GM19438 (cell line): ENCODE data around the gene PLAAT1.

Source experiments
- ATAC-seq: cut with Tn5 transposase; IDR thresholded peaks from one replicate; pipeline ENCODE4 v1.9.1; 2021; ENCODE audit warnings: low read depth; ENCODE audit not compliant: unreplicated experiment

The PLAAT1 gene

DNA sequence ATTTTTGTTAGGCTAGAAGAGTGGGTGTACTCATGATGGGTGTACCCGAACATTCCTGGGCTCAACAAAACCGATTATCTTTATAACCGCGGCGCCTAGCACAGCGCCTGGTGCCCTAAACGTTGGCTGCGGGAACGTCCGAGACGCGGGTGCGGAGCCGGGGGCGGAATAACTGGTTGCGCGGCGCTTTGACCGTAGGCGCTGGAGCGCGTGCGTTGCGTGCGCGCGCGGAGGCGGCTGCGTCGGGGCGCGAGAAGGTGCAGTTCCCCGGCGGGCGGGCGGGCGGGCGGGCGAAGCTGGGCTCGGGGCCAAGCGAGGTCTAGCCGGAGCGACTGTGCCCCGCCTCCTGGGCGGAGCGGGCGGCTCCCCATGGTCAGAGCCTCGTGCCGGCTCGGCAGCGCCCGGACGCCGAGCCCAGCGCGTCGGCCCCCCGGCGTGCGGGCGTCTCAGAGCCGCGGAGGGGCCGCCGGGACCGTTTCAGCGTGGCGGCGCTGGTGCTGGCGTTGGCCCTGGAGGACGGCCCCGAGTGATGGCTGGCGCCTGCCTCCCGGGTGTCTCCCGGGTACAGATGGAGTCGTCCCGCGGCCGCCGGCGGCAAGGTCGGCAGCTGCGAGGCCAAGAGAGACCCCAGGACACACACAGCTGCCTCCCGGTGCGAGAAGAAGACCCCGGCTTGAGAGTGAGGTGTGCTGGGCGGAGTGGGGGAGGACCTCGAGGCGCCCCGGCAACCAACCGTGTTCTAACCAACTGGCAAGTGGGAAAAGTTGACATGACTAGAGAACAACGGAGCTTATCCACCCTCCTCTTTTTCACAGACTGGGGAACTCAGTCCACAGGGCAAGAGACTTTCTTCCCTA is at the start of gene PLAAT1:
TSS of gene PLAAT1 (plus strand) at position 373 of the 857 bp plus-strand sequence. CDS start 14,429 bp downstream, outside the sequence.
- peak; percentile 89 for ATAC-seq

DNA sequence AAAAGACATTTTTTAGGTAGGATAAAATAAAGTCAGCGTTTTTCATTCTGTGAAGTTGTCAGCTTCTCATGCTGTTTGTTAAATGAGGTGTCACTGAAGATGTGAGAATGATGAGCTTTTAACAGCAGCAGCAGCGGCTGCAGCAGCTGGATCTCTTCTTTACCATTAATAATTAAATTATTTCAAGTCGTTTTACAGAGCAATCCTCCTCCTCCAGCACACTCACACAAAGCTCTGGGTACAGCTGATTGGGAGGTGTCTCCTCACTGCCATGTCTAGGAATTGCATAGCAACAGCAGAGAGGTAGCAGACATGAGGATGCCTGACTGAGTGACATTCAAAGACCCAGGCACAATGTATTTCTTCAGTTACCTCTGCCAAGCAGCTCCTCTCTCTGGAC is 46.7 kb upstream of the PLAAT1 start:
- ATAC-seq, result no peak

DNA sequence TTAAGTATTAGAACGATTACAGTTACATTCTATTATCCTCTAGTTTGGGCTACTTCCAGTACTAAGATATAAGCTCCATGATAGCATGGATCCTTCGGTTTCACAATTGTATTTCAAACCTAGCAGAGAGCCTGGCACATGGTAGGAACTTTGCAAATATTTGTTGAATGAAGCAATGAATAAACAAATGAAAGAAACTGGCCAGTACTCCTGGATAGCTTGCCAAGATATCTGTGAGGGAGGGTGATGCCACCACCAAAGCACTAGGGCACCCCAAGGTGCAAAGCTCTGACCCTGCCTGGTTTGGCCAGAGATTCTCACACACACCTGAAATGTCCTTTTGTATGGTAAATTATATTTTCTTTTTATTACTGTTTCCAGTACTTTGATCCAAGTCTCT is 44.3 kb upstream of the PLAAT1 start:
- no peak for ATAC-seq

DNA sequence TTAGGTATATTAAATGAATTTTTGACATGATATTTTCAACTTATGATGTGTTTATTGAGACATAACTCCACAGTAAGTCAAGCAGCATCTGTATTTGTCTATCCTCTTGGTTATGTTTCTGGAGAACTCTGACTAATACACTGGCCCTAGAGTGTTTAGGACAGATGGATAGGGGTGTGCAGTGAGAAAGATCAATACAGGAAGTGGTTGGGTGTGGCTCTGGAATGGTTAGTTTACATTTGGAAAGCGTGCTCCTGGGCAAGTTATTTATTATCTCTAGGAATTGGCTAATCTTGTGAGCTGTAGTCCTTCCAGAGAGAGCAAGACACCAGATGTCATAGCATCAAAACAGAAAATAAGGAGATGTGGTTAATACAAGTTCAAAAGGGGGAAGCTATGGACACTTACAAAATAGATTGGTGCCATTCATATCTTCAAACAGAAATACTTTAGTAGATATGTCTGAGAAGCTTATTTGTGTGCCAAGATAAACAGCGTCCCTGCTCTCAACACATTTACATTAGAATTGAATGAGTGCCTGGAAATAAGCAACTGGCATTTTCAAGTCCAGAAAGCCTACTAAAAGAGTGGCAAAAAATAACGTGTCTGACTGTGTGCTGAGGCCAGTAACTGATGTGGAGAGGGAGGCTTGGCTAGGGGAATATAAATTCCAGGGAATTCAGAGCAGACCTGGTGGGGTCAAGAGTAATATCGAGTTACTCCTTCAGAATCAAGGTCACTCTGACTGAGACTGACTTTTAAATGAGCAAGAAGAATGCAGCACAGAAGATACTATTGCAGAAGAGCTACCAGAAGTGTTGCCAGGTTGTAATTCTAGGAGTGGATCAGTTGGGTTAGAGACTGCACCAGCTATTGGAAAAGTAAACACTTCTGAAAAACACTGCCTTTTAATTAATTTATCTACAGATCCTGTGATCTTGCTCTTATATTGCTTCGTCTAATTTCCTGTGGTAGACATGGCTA is 33.4 kb upstream of the PLAAT1 start:
- no peak for ATAC-seq

DNA sequence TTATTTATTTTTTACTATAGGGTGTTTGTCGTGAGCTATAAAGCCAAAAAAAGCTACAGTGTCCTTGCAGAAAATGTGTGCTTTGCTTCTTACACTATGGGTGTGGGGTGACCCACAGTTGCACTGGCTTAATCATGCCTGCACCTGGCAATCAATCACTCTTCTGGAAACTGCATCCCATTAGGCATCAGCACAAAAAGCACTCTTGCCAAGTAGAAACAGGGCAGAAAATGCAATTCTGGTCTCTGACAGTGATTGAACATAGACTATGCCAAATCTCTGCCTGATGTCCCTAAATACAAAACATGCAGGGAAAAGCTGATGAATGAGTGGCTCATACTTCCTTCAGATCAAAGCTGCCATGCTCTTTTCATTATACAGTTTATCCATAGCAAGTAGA is 30.4 kb upstream of the PLAAT1 start:
- ATAC-seq, result no peak

DNA sequence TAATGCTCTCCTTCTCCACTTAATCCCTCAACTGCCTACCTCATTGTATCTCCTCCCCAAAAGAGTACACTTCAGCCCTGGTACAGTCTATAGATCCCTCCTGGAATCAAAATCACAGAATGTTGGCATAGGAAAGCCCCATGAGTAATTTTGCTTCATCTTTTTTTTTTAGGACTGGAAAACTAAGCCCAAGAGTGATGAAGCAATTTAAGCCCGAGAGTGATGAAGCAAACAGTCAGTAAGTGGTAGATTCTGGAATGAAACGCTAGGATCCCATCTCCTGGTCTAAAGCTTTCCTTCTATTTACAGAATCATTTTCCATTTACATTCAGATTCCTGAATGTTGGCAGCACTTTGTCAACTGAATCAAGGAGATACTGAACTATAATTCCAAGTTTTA is 29.8 kb upstream of the PLAAT1 start:
- no peak for ATAC-seq

DNA sequence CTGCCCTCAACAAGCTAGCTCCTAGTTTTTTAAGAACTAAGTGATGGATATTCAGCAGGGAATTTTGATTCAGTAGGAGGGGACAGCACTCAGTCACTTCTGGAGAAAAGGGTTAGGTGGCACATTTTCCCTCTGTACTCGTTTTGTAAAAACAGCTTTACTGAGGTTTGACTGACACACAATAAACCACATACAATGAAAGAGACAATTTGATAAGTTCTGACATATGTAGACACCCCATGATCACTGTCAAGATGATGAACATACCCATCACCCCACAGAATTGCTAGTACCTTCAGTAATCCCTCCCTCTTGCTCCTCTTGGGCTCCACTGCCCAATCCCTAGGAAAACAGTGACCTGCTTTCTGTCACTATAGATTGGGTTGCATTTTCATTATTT is 29.0 kb upstream of the PLAAT1 start:
- no peak for ATAC-seq

DNA sequence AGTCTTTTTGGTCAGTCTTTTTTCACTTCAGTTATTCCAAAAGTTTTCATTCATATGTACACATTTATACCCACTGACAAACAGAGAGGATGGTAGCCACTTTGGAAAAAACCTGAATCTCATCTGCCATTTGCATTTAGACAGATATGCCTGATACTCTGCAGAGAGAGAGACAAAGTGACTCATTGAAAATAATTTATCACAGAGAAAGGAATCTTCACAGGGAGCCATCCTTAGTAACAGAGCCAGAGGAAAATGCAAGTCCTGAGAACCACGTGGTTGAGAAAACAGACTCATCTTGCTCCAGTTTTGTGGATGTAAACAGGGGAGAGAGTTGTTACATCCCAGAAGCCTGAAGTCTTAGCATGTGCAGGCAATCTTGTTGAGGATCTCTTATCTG is 28.2 kb upstream of the PLAAT1 start:
- no peak for ATAC-seq

DNA sequence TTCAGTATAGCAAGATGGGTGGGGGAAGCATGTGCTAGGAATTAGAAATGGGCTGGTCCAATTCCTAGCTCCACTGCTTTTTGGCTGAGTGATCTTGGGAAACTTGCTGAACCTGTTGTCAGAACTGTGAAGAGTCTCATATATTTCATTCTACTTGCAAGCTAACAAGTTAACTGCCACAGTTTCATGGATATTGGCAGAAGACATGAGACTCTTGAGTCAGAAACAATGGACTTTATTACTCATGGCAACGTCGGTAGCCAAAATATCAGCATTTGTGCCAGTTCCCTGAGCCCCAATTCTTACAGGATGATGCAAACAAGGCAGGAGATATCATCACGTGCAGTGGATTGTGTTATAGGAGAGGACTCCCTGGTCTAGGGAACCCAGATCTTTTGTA is 26.6 kb upstream of the PLAAT1 start:
- no peak for ATAC-seq

DNA sequence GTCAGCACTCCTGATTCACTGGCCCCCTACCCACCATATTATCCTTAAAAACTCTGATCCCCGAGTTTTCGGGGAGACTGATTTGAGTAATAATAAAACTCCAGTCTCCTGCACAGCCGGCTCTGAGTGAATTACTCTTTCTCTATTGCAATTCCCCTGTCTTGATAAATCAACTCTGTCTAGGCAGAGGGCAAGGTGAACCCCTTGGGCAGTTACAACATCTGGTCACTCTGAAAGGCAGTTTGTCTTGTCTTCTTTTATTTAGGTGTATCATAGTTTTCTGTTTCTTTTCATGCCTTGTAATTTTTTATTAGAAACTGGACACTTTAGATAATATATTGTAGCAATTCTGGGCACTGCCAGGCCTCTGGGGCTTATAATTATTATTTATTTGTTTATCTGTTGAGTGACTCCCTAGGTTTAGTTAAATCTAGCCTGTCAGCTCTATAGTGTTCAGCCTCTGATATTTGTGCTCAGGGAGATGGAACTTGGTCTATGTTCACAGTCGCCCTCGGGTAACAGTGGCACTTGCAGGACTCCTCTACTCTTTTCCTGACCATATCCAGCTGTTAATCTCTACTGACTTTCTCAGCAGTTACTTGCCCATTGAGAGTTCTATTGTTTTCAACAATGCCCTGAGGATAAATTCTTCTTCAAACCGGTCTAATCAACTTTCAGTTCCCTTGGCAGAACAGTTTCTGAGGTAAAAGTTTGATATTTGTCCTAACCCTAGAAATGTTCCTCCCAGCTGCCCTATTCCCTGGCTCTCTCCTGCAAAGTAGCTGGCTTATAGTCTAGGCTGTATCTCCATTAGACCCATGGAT is 15.5 kb upstream of the PLAAT1 start:
- no peak for ATAC-seq

DNA sequence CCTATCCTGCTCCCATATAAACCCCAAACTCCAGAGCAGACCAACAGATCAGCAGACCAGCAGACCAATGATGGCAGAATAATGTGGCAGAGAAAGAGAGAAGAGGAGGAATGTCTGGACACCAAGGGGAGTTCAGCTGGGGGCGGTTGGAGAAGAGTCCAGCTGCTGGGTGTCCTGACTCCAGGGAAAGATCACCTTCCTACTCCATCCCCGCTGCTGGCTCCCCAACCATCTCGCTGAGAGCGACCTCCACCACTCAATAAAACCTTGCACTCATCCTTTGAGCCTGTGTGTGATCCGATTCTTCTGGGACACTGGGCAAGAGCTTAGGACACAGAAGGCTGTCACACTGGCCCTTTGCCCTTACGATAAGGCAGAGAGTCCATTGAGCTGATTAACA is 12.8 kb upstream of the PLAAT1 start:
- ATAC-seq, result no peak

DNA sequence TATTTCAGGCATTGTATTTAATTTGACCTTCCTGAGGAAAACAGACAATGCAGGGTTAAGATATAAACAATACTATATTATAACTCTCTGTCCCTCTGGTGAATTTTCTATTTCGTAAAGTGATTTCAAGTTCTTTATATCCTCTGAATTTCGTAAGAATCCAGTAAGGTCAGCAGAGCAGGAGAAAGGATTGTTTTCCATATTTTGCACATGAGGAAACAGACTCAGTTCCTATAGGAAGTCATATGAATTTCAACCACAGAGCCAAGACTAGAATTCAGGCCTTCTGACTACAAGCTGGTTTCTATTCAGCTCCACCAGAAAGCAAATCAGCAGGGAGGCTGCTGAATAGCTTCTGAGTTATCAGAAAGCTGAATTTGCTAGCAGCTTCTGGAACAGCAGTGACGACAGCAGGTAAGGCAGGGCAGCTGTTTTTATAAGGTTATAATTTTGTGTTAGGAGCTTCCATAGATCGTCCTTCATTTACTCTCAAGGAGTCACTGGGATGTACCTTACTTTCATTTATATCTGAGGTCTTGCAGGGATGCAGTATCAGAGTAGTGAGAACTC is 11.1 kb upstream of the PLAAT1 start:
- ATAC-seq, result no peak

DNA sequence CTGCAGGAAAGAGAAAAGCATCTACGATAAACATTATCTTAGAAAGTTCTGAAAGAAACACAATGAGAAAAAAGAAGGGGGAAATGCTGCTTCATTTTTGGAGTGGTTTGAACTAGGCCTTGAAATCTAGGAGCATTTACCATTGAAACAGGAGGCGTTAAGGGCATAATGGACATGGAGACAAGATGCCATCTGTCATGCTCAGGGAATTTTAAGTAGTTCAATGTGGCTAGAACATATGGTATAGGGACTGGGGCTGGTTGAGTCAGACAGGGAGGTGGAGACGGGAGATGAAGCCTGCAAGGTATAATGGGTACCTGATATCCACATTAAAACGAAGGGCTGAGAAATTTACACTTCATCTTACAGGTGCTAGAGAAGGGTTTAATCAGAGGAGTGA is 10.4 kb upstream of the PLAAT1 start:
- no peak for ATAC-seq

DNA sequence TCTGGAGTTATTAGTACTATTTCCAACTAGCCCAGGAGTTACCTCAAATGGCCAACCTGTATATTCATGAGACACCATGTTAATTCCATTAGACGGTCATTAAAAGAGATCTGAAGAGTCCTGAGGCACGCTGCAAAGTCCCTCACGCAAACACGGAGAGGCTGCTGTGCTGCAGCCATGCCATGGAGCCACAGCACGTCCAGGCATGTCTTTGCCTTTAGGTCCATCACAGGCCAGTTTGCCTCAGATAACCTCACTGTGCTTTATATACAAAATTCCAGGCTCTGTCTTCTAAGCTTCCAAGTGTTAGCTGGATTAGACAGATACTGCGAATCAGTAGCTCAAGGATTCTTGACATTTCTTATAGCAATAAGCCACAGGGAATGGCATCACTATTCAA is 9.8 kb upstream of the PLAAT1 start:
- ATAC-seq, result no peak

DNA sequence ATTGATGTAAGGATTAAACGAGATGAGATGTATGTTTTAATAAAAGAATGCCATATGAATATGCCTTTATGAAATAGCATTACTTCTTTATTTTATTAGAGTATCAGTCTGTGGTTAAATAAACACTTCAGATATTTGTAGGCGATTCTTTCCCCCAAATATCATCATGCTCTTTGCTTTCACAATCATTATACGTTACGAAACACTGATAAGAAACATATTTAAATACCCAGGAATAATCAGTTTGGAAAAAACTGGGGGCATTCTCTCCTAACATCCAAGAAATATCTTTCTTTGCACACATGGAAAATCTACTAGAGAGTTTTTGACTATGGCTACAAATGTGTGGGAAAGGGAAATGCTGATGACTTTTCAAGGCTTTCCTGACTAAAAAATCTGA is 4.4 kb upstream of the PLAAT1 start:
- no peak for ATAC-seq

DNA sequence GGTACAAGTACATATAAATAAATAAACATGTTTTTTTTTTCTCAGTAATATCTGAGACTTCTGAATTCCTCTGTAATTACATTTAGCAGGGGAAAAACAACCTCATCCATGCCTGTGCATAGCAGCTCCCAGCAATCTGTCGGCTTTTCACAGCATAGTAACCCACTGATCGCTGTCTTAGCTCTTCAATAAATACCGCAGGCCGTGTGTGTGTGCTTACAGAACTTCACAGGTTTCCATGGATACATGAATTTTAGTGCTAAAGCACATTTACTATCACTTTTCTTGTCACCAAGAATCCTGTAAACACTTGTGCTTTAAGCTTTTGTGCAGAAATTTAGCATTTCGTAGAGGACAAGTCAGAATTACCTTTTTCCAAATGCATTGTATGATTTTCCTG is 4.0 kb upstream of the PLAAT1 start:
- ATAC-seq, result no peak

DNA sequence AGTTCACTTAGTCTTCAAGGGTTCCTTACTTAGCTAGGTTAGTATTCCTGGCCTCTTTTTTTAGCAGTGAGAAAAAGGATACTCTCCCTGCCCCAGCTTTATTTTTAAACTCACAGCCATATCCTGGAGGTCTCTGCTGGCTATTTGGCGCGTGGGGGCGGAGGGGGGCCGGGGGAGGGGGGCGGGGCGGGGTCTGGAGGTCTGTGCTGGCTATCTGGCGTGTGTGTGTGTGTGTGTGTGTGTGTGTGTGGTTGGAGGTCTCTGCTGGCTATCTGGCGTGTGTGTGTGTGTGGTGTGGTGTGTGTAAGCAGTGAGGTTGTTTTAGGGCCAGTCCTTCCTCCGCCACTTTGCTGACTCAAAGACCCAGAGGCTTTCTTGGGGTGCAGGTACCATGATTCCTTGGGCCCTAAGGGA is 579 bp upstream of the PLAAT1 start:
- no peak for ATAC-seq

DNA sequence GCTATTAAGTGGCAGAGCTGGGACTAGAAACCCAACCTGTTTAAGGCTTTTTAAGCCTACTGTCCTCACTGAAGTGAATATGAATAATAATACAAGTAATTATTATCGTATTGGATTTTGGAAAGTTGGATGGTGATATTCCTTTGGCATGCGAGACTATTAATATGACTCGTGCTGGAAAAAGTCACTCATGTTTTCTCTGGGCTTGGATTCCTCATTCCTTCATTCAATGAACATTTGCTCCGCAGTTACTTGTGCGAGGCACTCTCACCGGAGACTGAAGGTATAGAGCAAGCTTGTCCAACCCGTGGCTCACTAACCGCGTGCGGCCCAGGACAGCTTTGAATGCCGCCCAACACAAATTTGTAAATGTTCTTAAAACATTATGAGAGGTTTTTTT is 694 bp downstream of the PLAAT1 start:
- no peak for ATAC-seq

DNA sequence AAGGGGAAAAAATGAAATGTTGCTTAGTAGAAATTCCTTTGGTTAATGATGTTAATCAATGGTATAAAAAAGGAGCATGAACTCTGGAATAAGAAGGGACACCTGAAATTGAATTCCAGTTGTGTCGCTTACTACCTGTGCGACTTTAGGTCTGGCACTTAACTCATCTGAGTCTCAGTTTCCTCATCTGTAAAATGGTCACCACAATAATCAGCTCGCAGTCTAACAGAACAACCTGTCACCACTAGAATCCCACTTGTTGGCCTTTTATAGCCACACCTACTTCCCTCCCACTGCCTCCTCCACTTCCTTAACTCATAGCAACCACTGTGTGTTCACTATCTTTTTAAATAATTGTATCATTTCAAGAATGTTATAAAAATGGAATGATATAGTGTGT is 2.5 kb downstream of the PLAAT1 start:
- ATAC-seq, result no peak

DNA sequence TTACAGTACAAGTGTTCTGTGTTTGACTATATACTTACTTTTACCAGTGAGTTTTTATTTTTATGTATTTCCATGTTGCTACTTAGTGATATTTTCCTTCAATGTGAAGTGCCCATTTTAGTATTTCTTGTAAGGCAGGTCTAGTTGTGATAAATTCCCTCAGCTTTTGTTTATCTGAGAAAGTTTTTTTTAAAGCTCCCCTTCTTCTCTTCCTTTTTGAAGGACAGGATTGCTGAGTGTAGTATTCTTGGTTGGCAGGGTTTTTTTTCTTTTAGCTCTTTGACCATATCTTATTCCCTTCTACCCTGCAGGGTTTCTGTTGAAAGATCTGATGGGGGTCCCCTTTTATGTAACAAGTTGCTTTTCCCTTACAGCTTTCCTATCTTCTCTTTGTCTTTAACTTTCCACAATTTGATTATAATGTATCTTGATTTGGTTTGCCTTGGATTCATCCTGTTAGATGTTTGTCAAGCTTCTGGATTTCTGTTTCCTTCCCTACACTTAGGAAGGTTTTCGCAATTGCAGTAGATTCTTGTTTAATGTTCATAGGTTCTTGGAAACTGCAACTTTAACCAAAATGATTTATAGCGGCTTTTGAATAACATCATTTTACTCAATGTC is 7.9 kb downstream of the PLAAT1 start:
- ATAC-seq, result no peak
